HG03103 (cell line): Measurements from ENCODE around the gene STON2.
A peak's percentile ranks its signal among the peaks of the same experiment; 100 is the strongest.
"Not testable (repeated sequence)": the region's sequence is repeated elsewhere in the genome, so short reads cannot be mapped to it uniquely, and the experiment has no call there.

Experiments used
- ATAC-seq: cut with Tn5 transposase; IDR thresholded peaks from one replicate; pipeline ENCODE4 v1.9.1; 2021; ENCODE audit warnings: low read depth; ENCODE audit not compliant: unreplicated experiment

STON2 gene

GRCh38 chr14:81400202-81400678 is at the start of gene STON2:
TSS of gene STON2 (minus strand) at chr14:81400324. CDS start at chr14:81398382, 1,942 bp downstream.
- no peak for ATAC-seq

GRCh38 chr14:81449576-81449975 is 49.5 kb upstream of the STON2 start:
- ATAC-seq = no peak

- ATAC-seq = no peak
These were observed 49.0 kb upstream of the STON2 start for GRCh38 chr14:81449114-81449513.

GRCh38 chr14:81447021-81447764 is 47.1 kb upstream of the STON2 start:
- ATAC-seq = no peak

- ATAC-seq = no peak
These were observed 46.3 kb upstream of the STON2 start for GRCh38 chr14:81446279-81447007.

GRCh38 chr14:81441626-81442134 is 41.6 kb upstream of the STON2 start:
- no peak for ATAC-seq

- no peak for ATAC-seq
These were observed 39.9 kb upstream of the STON2 start for GRCh38 chr14:81440041-81440440.

GRCh38 chr14:81437244-81437643 is 37.1 kb upstream of the STON2 start:
- no peak for ATAC-seq

GRCh38 chr14:81436296-81437138 is 36.4 kb upstream of the STON2 start:
- peak; percentile 58 for ATAC-seq

GRCh38 chr14:81435391-81436295 is 35.5 kb upstream of the STON2 start:
- peak; percentile 29 for ATAC-seq

GRCh38 chr14:81435048-81435390 is 34.9 kb upstream of the STON2 start:
- no peak for ATAC-seq

- ATAC-seq = no peak
These were observed 34.1 kb upstream of the STON2 start for GRCh38 chr14:81434230-81434629.

- ATAC-seq = no peak
These were observed 33.3 kb upstream of the STON2 start for GRCh38 chr14:81433378-81433777.

GRCh38 chr14:81432219-81432661 is 32.1 kb upstream of the STON2 start:
- ATAC-seq = no peak

- no peak for ATAC-seq
These were observed 30.1 kb upstream of the STON2 start for GRCh38 chr14:81430235-81430634.

GRCh38 chr14:81429749-81430148 is 29.6 kb upstream of the STON2 start:
- not testable (repeated sequence) for ATAC-seq

- ATAC-seq = no peak
These were observed 28.9 kb upstream of the STON2 start for GRCh38 chr14:81429028-81429427.

GRCh38 chr14:81427348-81428058 is 27.4 kb upstream of the STON2 start:
- no peak for ATAC-seq

GRCh38 chr14:81423504-81423903 is 23.4 kb upstream of the STON2 start:
- no peak for ATAC-seq
